Mucosa of rectum (tissue), 2 donors: ENCODE measurements around the gene PPP2R2C.

ENCODE experiments used
- H3K27ac ChIP-seq, 2 donors: one replicate each; pipeline ENCODE4 v1.7.0; 2013; ENCODE audit warnings: inconsistent platforms in 2 of 2, low read depth in 2 of 2, low read length in 2 of 2
- H3K27me3 ChIP-seq, 2 donors: one replicate each; pipeline ENCODE4 v1.7.0; 2013; ENCODE audit warnings: low read length in 2 of 2; ENCODE audit not compliant: control insufficient read depth in 2 of 2, insufficient read depth in 2 of 2
- H3K36me3 ChIP-seq, 2 donors: one replicate each; pipeline ENCODE4 v1.7.0; 2013; ENCODE audit warnings: low read length in 2 of 2; ENCODE audit not compliant: control insufficient read depth in 2 of 2, insufficient read depth in 2 of 2
- H3K4me1 ChIP-seq, 2 donors: one replicate each; pipeline ENCODE4 v1.7.0; 2013; ENCODE audit warnings: low read length in 2 of 2, mild to moderate bottlenecking in 1 of 2; ENCODE audit not compliant: control insufficient read depth in 2 of 2, insufficient read depth in 2 of 2
- H3K4me3 ChIP-seq, 2 donors: one replicate each; pipeline ENCODE4 v1.7.0; 2013; ENCODE audit warnings: low read length in 2 of 2
- H3K9ac ChIP-seq, 2 donors: one replicate each; pipeline ENCODE4 v1.7.0; 2013; ENCODE audit warnings: low read length in 2 of 2, low read depth in 1 of 2, mild to moderate bottlenecking in 1 of 2
- H3K9me3 ChIP-seq, 2 donors: one replicate each; pipeline ENCODE4 v1.7.0; 2013; ENCODE audit warnings: low read length in 2 of 2; ENCODE audit not compliant: control insufficient read depth in 2 of 2
- donor health status: healthy.
- donor health status: Normal muscosa, but diverticular disease.

PPP2R2C gene

DNA sequence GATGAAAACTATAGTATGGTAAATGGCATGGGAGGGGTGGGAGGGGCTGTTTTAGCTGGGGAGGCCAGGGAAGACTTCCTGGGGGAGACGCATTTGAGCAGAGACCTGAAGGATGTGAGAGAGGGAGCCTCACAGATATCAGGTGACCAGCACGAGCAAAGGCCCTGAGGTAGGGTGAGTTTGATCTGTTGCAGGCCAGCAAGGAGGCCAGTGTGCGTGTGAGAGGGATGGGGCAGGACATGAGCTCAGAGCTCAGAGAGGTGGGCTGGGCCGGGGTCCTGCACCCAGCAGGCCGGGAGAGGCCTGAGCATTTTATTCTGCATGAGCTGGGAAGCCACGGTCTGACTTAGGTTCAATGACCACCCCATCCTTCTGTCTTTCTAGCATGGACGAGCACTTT, 80.0 kb downstream of the PPP2R2C start:
- H3K4me3 ChIP-seq: no peak overlapping the region
- no peaks in the 10 kb centered on the region for H3K9me3 ChIP-seq
- no peaks in the 10 kb centered on the region for H3K4me1 ChIP-seq
- H3K36me3 ChIP-seq: no peaks in the 10 kb centered on the region
- H3K27me3 ChIP-seq: no peaks in the 10 kb centered on the region
- H3K9ac ChIP-seq: no peak overlapping the region
- no peak overlapping the region for H3K27ac ChIP-seq

DNA sequence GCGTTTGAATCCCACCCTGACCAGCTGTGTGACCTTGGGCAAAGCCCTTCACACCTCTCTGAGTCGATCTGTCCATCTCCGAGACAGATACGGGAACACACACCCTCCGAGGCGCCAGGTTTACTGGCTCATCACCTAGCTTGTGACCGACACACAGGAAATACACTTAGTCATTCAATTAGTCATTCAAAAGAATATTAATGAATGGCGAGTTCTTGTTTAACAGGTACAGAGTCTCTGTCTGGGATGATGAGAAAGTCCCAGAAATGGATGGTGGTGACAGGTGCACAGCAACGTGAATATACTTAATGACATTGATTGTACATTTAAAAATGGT, 80.6 kb downstream of the PPP2R2C start:
- Histone ChIP-seq H3K9me3 (no peaks in the 10 kb centered on the region), H3K9ac (no peak overlapping the region), H3K36me3 (no peaks in the 10 kb centered on the region), H3K4me1 (no peaks in the 10 kb centered on the region), H3K27ac (no peak overlapping the region), H3K4me3 (no peak overlapping the region), H3K27me3 (no peaks in the 10 kb centered on the region)

DNA sequence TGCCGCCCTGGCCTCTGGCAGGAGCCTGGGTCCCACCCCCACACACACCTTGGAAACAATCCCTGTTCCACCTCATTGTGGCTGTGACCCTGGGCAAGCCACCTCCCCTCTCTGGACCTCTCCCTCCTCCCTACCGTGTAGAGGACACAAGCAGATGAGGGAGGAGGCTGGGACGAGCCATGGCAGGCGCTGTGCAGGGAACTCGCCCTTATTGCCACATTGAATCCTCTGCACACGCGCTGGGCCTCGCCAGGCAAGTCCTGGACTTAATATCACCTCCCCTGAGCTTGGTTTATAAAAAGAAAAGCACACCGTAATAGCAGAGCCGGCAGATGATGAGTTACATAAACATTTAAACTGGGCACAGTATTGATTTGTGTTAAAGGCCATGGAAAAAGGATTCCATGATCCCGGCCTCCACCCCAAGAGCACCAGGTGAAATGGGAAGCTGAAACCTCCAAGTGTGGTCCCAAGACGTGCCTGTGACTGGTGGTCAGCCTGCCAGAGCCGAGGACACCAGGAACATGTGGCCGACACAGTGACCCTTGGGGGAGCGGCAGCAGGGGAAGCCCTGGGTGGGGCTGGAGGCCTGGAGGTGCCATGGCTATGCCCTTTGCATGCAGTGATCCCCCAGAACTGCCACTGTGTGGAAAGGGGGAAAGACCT, 81.1 kb downstream of the PPP2R2C start:
- no peaks in the 10 kb centered on the region for H3K9me3 ChIP-seq
- H3K27me3 ChIP-seq: no peaks in the 10 kb centered on the region
- no peak overlapping the region for H3K27ac ChIP-seq
- H3K9ac ChIP-seq: no peak overlapping the region
- H3K4me3 ChIP-seq: no peak overlapping the region
- H3K4me1 ChIP-seq: no peaks in the 10 kb centered on the region
- no peaks in the 10 kb centered on the region for H3K36me3 ChIP-seq

DNA sequence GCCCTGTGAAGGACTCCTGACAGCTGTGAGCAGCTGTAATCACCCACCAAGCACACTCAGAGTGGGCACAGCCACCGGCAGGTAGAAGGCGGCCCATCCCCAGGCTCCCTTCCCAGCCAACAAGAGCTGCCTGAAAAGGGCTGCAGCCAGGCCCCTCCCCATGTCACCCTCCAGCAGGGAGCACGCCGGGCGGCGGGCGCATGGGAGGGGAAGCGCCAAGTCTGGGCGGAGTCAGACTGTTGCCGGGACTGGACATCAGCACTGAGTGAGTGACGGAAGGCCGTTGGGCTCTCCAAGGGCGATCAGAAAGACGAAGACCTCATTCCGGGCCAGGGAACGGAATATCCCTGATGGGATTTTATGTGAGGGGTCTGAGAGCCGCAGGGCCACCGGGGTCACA, 82.1 kb downstream of the PPP2R2C start:
- Histone ChIP-seq H3K36me3 (no peaks in the 10 kb centered on the region), H3K9me3 (no peaks in the 10 kb centered on the region), H3K4me1 (no peaks in the 10 kb centered on the region), H3K27ac (no peak overlapping the region), H3K27me3 (no peaks in the 10 kb centered on the region), H3K4me3 (no peak overlapping the region), H3K9ac (no peak overlapping the region)

DNA sequence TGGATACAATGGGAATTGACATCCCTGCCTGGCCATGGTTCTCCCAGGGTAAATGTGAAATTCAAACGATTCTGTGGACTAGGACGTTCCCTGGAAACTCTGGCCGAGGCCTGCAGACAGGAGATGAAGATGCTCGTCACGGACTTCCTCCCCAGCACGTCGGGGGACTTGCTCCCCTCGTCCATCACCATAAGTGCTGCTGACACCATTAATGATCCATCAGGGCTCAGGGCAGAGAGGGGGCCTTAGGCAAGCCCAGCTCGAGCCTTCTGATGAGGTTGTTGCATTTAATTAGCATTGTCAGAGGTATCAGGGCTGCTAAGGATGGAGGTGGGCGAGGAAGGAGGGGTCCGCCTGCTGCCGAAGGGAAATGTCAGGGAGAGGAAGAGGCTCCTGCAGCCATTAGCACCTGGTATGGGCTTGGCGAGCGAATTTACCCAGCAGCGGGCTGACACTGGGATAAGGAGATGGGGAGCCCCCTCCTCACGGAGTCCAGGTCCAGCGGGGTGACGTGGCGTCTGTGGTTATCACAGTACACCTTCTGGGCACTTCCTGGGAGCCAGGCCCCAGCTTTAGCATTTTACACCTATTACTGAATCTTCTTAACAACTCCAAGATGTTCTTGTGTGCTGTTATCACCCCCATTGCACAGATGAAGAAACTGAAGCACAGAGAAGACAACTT, 83.1 kb downstream of the PPP2R2C start:
- Histone ChIP-seq H3K27me3 (no peaks in the 10 kb centered on the region), H3K4me1 (no peaks in the 10 kb centered on the region), H3K36me3 (no peaks in the 10 kb centered on the region), H3K9ac (no peak overlapping the region), H3K9me3 (no peaks in the 10 kb centered on the region), H3K27ac (no peak overlapping the region), H3K4me3 (no peak overlapping the region)

DNA sequence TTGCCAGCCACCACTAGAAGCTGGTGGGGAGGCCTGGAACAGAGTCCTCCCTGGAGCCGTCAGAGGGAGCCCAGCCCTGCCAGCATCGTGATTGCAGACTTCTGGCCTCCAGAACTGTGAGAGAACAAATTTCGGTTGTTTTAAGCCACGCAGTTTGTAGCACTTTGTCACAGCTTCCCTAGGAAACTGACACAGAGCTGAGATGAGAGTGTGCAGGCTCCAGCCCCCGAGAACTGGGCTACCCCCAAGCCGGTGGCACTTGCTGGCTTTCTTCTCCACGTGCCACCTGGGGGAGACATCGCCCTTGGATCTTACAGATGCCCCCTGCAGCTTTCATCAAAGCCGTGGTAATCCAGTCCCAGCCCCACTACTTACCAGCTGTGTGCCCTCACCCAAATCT, 83.7 kb downstream of the PPP2R2C start:
- Histone ChIP-seq H3K36me3 (no peaks in the 10 kb centered on the region), H3K27ac (no peak overlapping the region), H3K27me3 (no peaks in the 10 kb centered on the region), H3K4me1 (no peaks in the 10 kb centered on the region), H3K4me3 (no peak overlapping the region), H3K9ac (no peak overlapping the region), H3K9me3 (no peaks in the 10 kb centered on the region)

DNA sequence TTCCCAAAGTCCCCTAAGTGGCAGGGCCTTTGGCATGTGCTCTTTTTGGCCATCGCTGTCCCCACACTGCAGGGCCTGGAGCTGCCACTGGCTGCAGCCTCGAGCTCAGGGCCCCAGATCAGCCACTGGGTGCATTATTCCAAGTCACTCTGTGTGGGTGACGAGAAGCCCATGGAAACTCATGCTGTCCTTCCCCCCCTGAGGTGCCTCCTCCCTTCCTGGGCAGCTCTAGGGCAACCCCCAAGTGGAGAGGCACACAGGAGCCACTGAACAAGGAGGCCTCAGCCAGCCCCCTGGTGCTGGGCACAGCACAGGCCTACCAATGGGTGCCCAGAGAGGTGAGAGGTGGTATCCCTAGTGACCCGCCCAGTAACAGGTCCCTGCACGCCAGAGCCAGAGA, 84.5 kb downstream of the PPP2R2C start:
- Histone ChIP-seq H3K4me1 (no peaks in the 10 kb centered on the region), H3K27me3 (no peaks in the 10 kb centered on the region), H3K4me3 (no peak overlapping the region), H3K9ac (no peak overlapping the region), H3K27ac (no peak overlapping the region), H3K9me3 (no peaks in the 10 kb centered on the region), H3K36me3 (no peaks in the 10 kb centered on the region)

DNA sequence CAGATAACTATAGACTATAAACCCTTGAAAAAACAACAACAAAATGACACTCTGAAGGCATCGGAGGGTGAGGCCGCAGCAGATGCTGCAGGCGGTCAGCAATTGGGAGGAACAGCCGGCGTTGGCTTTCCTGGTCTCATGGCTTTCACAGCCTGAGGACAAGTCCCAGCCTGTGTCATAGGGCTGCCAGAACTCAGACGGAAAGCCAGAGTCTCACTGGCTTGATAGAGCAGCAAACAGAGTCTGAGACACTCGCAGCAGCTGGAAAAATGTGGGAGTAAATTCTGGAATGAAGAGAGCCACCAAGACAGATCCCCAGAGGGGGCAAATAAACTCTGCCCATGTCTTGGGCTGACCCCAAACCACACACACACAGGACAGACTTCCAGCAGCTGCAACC, 86.3 kb downstream of the PPP2R2C start:
- Histone ChIP-seq H3K9me3 (no peaks in the 10 kb centered on the region), H3K27me3 (no peaks in the 10 kb centered on the region), H3K36me3 (no peaks in the 10 kb centered on the region), H3K27ac (no peak overlapping the region), H3K4me1 (no peaks in the 10 kb centered on the region), H3K9ac (no peak overlapping the region), H3K4me3 (no peak overlapping the region)

DNA sequence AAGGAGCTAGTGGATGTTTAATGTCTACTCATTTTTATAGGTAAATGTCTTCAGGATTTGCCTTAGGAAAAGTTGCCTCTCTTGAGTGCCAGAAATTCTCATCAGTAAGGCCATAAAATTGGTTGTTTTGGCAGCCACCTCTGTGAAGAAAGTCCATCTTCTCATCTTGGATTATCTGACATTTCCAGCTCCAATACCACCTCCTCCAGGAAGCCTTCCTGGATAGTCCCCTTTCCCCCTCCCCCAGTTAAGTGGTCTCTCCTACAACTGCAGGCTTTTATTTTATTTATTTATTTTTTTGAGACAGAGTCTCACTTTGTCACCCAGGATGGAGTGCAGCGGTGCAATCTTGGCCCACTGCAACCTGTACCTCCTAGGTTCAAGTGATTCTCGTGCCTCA, 87.1 kb downstream of the PPP2R2C start:
- Histone ChIP-seq H3K27ac (no peak overlapping the region), H3K9ac (no peak overlapping the region), H3K4me1 (no peaks in the 10 kb centered on the region), H3K36me3 (no peaks in the 10 kb centered on the region), H3K4me3 (no peak overlapping the region), H3K27me3 (peaks cover 0 to under 1% of the 10 kb centered on the region in 2 donors), H3K9me3 (no peaks in the 10 kb centered on the region)

DNA sequence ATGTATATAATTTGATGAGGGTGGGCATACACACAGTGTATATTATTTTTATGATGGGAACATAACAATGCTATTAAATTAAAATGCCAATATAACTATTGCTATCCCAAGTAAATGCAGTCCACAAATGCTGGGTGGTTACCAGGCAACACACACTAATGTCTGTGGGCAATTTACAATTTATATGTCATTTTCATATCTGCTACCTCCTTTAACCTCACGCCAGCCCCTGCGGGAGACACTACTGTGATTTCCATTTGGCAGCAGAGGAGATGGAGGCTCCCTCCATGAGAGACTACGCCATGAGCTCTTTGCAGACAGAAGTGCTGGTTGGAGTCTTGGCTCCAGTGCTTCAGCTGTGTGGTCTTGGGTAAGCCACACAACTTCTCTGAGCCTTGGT, 87.9 kb downstream of the PPP2R2C start:
- peaks cover 0 to 3% of the 10 kb centered on the region in 2 donors for H3K27me3 ChIP-seq
- no peak overlapping the region for H3K9ac ChIP-seq
- H3K27ac ChIP-seq: no peak overlapping the region
- no peaks in the 10 kb centered on the region for H3K9me3 ChIP-seq
- H3K4me3 ChIP-seq: no peak overlapping the region
- no peaks in the 10 kb centered on the region for H3K36me3 ChIP-seq
- no peaks in the 10 kb centered on the region for H3K4me1 ChIP-seq
